Activated effector memory CD4-positive, alpha-beta T cell treated with Interleukin-2 at 50 U/mL for 16 hours (primary cell): ENCODE measurements around the gene TTC28.
"Not testable (repeated sequence)": the region's sequence is repeated elsewhere in the genome, so short reads cannot be mapped to it uniquely, and the experiment has no call there.

Source experiments
- DNase-seq: peaks from one replicate; pipeline ENCODE4 v3.0.0-alpha.2; 2020

Gene TTC28

GRCh38 chr22:28600546-28601143 lies 79.0 kb downstream of the TTC28 start:
- DNase-seq: no peak

DNA sequence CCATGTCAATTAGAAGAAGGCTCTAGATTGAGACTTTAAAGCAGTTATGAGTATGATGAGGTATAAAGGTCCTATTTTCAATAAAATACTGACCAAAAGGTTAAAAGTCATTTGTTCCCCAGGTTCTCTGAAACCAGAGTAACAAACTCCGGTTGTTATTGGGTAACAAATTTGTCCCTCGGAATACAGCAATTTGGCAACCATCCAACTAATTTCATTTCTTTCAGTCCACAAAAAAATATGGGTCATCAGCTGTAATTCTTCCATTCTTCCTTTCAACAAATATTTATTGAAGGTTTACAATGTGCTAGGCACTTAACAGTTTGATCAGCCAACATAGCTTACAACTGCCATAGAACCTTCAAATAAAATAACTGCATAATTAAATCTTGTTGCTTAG lies 79.9 kb downstream of the TTC28 start:
- DNase-seq: no peak

- no peak for DNase-seq
These were observed 82.0 kb downstream of the TTC28 start for GRCh38 chr22:28597665-28598064.

GRCh38 chr22:28594797-28595462 lies 84.7 kb downstream of the TTC28 start:
- no peak for DNase-seq

- DNase-seq: no peak
These were observed 85.4 kb downstream of the TTC28 start for GRCh38 chr22:28594076-28594796.

DNA sequence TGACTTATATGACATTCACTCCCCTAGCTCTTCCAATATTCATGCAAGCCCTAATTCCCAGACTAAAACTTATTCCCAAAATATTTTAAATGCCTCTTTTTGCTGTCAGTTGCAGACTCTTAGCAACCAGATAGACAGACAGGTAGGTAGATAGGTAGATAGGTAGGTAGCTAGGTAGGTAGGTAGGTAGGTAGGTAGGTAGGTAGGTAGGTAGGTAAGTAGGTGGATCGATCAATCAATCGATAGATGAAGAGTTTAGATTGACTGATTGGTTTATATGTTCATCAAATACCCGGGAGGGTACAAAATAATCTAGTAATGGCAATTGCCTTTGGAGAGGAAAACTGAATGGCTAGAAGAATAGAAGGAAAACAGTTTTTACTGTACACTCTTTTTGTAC lies 86.3 kb downstream of the TTC28 start:
- no peak for DNase-seq

DNA sequence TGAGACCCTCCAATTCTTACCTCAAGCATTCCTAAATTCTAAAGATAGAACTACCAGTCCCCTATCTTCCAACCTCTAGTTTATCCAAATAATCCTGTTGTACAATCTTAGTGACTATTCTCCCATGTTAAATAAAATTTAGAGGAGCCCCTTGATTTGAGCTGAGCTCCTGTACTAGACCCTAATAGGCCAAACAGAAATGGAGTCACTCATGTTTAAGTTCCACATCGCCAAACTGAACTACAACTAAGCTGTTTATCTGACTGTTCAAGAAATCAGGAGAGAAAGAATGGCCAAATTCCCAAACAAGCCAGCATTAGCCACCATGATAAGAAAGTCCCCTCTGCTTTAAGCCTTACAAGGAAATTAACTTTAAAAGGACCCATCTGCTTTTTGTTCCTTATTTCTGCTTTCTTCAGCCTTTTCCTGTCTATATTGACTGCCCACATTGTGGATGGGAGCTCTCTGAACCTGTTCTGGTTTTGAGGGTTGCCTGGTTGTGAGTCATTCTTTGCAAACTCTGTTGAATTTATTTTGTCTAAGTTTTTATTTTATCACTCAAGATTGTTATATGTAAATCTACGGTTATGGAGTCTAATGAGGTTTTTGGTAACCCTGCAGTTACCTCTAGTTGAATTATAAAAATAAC lies 90.4 kb downstream of the TTC28 start:
- no peak for DNase-seq

- no peak for DNase-seq
These were observed 94.3 kb downstream of the TTC28 start for GRCh38 chr22:28585324-28585723.

GRCh38 chr22:28582806-28583205 lies 96.8 kb downstream of the TTC28 start:
- DNase-seq: no peak

DNA sequence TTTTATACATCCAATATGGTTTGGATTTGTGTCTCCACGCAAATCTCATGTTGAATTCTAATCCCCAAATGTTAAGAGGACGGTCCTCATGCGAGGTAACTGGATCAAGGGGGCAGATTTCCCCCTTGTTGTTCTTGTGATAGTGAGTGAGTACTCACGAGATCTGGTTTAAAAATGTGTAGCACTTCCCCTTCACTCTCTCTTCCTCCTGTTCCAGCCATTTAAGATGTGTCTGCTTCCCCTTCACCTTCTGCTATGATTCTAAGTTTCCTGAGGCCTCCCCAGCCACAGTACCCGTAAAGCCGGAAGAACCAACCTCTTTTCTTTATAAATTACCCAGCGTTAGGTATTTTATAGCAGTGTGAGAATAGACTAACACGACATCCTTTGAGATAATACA lies 98.6 kb downstream of the TTC28 start:
- DNase-seq: no peak

DNA sequence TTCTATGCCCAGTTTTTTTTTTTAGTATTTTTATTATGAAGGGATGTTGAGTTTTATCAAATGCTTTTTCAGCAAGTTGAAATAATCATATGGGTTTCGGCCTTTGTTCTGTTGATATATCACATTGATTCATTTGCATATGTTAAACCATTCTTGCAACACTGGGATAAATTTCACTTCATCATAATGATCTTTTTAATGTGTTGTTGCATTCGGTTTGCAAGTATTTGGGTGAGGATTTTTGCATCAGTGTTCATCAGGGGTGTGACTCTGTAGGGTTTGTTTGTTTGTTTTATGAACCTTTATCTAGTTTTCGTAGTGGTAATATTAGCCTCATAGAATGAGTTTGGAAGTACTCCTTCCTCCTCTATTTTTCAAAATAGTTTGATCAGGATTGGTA lies 103.5 kb downstream of the TTC28 start:
- DNase-seq: no peak

DNA sequence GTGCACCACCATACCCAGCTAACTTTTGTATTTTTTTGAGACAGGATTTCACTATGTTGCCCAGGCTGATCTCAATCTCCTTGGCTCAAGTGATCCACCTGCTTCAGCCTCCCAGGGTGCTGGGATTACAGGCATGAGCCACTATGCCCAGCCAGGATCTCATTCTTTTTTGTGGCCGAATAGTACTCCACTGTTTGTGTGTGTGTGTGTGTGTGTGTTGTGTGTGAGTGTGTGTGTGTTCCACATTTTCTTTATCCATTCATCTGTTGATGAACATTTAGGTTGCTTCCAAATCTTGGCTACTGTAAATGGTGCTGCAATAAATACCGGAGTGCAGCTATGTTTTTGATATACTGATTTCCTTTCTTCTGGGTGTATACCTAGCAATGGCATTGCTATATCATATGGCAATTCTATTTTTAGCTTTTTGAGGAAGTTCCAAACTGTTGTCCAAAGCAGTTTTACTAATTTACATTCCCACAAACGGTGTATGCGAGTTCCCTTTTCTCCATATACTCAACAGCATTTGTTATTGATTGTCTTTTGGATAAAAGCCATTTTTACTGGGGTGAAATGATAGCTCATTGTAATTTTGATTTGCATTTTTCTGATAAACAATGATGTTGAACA lies 105.4 kb downstream of the TTC28 start:
- no peak for DNase-seq

GRCh38 chr22:28570696-28571373 lies 108.8 kb downstream of the TTC28 start:
- no peak for DNase-seq

GRCh38 chr22:28568974-28569373 lies 110.7 kb downstream of the TTC28 start:
- DNase-seq: not testable (repeated sequence)

DNA sequence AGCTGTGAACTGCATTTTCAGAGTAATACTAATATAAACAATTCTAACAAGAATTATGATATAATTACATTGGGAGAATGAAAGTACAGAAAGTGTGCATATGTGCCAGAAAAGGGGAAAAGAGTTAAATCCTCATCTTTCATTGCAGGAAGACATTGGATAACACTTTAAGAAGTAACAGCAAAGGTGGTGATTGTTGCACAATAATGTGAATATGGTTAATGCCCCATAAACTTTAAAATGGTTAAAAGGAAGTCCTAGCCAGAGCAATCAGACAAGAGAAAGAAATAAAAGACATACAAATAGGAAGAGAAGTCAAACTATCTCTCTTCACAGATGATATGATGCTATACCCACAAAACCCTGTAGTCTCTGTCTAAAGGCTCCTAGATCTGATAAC lies 111.5 kb downstream of the TTC28 start:
- no peak for DNase-seq

DNA sequence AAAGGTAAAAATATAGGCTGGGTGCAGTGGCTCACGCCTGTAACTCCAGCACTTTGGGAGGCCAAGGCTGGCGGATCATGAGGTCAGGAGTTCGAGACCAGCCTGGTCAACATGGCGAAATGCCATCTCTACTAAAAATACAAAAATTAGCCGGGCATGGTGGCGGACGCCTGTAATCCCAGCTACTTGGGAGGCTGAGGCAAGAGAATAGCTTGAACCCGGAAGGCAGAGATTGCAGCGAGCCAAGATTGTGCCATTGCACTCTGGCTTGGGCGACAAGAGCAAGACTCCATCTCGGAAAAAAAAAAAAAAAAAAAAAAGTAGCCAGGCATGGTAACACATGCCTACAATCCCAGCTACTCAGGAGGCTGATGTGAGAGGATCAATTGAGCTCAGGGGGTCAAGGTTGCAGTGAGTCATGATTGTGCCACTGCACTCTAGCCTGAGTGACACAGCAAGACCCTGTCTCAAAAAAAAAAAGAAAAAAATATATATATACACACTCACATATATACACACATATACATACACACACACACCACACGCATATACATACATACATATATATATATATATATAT lies 112.6 kb downstream of the TTC28 start:
- not testable (repeated sequence) for DNase-seq

GRCh38 chr22:28563636-28564035 lies 116.0 kb downstream of the TTC28 start:
- no peak for DNase-seq

- no peak for DNase-seq
These were observed 117.3 kb downstream of the TTC28 start for GRCh38 chr22:28562324-28562723.

GRCh38 chr22:28560743-28561101 lies 118.9 kb downstream of the TTC28 start:
- DNase-seq: not testable (repeated sequence)

GRCh38 chr22:28560046-28560742 lies 119.4 kb downstream of the TTC28 start:
- DNase-seq: no peak

- no peak for DNase-seq
These were observed 122.5 kb downstream of the TTC28 start for GRCh38 chr22:28557184-28557583.
